Osteoblast (primary cell): ENCODE results near the gene ASPDH. TPM values are rescaled to one million over a fixed set of nuclear protein-coding genes. Genes with fewer than 3 reads are reported as not detected.

ENCODE experiments used
- DNase-seq: peaks from one replicate; pipeline ENCODE4 v3.0.0; 2011; ENCODE audit warnings: low spot score, mixed read lengths; ENCODE audit not compliant: insufficient read length; ENCODE audit errors: missing footprints
- H2AFZ ChIP-seq: 2 replicates; pipeline ENCODE4 v1.6.0; 2011; ENCODE audit warnings: mild to moderate bottlenecking, low read length
- H3K27ac ChIP-seq: 2 replicates; pipeline ENCODE4 v1.5.1; 2011; ENCODE audit warnings: mild to moderate bottlenecking, low read depth, low read length, moderate library complexity
- H3K27me3 ChIP-seq: 2 replicates; pipeline ENCODE4 v1.6.0; 2012; ENCODE audit warnings: mild to moderate bottlenecking, control low read depth, inconsistent platforms, low read length, moderate library complexity; ENCODE audit not compliant: insufficient read depth
- H3K36me3 ChIP-seq: 2 replicates; pipeline ENCODE4 v1.5.1; 2011; ENCODE audit warnings: mild to moderate bottlenecking, low read length, control low read depth, moderate library complexity; ENCODE audit not compliant: insufficient read depth
- H3K4me1 ChIP-seq: 2 replicates; pipeline ENCODE4 v1.5.1; 2011; ENCODE audit warnings: mild to moderate bottlenecking, low read length, control low read depth, moderate library complexity; ENCODE audit not compliant: insufficient read depth
- H3K4me2 ChIP-seq: 2 replicates; pipeline ENCODE4 v1.6.0; 2011; ENCODE audit warnings: mild to moderate bottlenecking, low read length; ENCODE audit not compliant: insufficient read depth
- H3K4me3 ChIP-seq: fragments of 200-600 bp; sonication (generic); 3 replicates; pipeline ENCODE4 v1.5.1; 2012; ENCODE audit warnings: mild to moderate bottlenecking, low read length, inconsistent platforms; ENCODE audit not compliant: insufficient read depth
- H3K79me2 ChIP-seq: 2 replicates; pipeline ENCODE4 v1.6.0; 2012; ENCODE audit warnings: mild to moderate bottlenecking, low read length, control low read depth, inconsistent platforms; ENCODE audit not compliant: insufficient read depth
- H3K9me3 ChIP-seq: 2 replicates; pipeline ENCODE4 v1.5.1; 2011; ENCODE audit warnings: low read depth, low read length, control low read depth
- H4K20me1 ChIP-seq: 2 replicates; pipeline ENCODE4 v1.6.0; 2012; ENCODE audit warnings: mild to moderate bottlenecking, low read length, control low read depth; ENCODE audit not compliant: insufficient read depth
- total RNA-seq: library from RNA; depleted of rRNA; stranded (reverse); fragments of >200 nt; gene quantifications from 2 replicates; pipeline ENCODE4 v1.2.3, GENCODE V29; 2012
- TF ChIP-seq, protein P1 (sequence below): IDR thresholded peaks from 2 replicates; pipeline ENCODE4 v1.5.1; 2011; ENCODE audit warnings: mild to moderate bottlenecking, low read depth, low read length, moderate library complexity; ENCODE audit errors: extremely low read depth

The ASPDH gene
- total RNA-seq, 1 donor, result not detected

DNA sequence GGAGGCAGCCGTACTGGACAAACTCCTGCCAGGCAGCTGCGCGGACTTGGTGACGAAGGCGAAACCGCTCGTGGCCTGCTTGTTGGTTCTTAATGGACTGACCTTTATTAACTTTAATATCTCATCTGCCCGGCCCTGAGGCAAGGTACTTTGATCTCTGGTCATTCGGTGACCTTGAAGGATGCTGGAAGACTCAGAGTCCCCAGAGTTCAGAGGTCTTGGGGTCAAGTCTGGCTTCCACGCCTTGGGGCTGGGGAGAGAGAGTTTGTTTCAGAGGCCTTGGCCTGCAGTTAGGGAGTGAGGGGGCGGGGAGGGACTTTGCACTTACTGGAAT lies 47.0 kb downstream of the ASPDH start:
- H3K4me1 ChIP-seq, result no peaks in the 10 kb centered on the region
- H2AFZ ChIP-seq, result no peak overlapping the region
- H3K27ac ChIP-seq, result no peak overlapping the region

DNA sequence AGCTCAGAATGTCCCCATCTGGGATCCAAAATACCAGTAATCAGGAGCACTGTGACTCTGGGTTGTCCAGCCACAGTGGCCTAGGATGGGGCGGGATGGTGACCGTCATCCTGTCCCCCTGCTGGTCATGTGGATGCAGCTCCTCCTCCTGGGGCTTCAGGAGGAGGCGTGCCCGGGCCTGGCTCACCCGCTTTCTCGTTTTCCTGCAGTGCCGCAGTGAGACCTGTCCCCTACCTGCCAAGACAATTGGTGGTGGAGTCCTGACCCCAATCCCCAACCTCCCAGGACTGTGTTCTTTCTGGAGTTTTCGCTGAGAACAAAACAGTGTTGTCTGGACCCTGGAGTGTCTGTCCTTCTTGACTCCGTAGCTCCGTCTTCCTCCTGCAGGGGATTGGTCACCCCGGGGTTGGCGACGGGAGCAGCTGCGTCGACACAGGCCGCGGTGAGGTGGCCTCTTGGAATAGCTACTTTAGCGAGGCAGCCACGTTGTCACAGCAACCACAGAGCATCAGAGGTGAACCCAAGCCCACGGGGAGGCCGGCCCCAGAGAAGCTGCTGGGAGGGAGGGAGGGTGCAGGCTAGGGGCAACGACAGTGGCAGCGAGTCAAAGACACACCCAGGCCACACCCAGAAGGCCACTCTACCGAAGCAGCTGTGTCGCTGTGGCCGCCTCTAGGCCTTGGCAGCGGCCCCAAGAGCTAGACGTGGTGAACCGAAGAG lies 47.6 kb downstream of the ASPDH start:
- Histone ChIP-seq H4K20me1 (no peaks in the 10 kb centered on the region), H3K4me3 (no peak overlapping the region), H2AFZ (no peak overlapping the region), H3K9me3 (no peaks in the 10 kb centered on the region), H3K36me3 (no peaks in the 10 kb centered on the region), H3K4me1 (no peaks in the 10 kb centered on the region), H3K79me2 (no peaks in the 10 kb centered on the region), H3K27ac (no peak overlapping the region), H3K4me2 (no peak overlapping the region), H3K27me3 (no peaks in the 10 kb centered on the region)
- DNase-seq, result no peak
- TF ChIP-seq, protein P1, sequence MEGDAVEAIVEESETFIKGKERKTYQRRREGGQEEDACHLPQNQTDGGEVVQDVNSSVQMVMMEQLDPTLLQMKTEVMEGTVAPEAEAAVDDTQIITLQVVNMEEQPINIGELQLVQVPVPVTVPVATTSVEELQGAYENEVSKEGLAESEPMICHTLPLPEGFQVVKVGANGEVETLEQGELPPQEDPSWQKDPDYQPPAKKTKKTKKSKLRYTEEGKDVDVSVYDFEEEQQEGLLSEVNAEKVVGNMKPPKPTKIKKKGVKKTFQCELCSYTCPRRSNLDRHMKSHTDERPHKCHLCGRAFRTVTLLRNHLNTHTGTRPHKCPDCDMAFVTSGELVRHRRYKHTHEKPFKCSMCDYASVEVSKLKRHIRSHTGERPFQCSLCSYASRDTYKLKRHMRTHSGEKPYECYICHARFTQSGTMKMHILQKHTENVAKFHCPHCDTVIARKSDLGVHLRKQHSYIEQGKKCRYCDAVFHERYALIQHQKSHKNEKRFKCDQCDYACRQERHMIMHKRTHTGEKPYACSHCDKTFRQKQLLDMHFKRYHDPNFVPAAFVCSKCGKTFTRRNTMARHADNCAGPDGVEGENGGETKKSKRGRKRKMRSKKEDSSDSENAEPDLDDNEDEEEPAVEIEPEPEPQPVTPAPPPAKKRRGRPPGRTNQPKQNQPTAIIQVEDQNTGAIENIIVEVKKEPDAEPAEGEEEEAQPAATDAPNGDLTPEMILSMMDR, result peak; percentile 21

More for the DNA sequence above, 47.0 kb downstream of the ASPDH start:
- Histone ChIP-seq H3K4me2 (no peak overlapping the region), H3K36me3 (no peaks in the 10 kb centered on the region), H4K20me1 (no peaks in the 10 kb centered on the region), H3K79me2 (no peaks in the 10 kb centered on the region), H3K4me3 (no peak overlapping the region), H3K9me3 (no peaks in the 10 kb centered on the region), H3K27me3 (no peaks in the 10 kb centered on the region)
- TF ChIP-seq, protein P1, result no peak
- DNase-seq, result no peak

DNA sequence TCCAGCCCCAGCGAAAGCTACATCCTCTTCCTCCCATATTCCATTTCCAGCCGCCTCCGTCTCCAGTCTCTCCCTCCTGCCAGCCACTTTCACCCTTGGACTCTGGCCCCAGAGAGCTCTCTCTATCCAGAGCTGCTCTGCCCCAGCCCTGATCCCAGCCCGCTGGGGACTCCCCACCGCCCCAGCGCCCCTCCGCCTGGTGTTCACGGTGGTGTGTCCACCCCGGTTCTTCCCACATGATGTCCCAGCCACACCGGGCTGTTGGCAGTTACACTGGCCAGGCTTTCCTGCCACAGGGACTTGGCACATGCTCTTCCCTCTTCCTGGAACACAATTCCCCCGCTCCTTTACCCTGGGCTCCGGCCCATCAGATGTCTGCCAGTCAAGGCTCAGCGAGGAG lies 48.7 kb downstream of the ASPDH start:
- no peak overlapping the region for H3K27ac ChIP-seq
- TF ChIP-seq, protein P1, result no peak
- no peak overlapping the region for H3K4me3 ChIP-seq
- no peaks in the 10 kb centered on the region for H3K9me3 ChIP-seq
- H4K20me1 ChIP-seq, result no peaks in the 10 kb centered on the region
- no peak overlapping the region for H2AFZ ChIP-seq
- H3K4me1 ChIP-seq, result peaks cover 6% of the 10 kb centered on the region
- H3K36me3 ChIP-seq, result no peaks in the 10 kb centered on the region
- peak; percentile 30 for DNase-seq
- no peaks in the 10 kb centered on the region for H3K79me2 ChIP-seq
- no peaks in the 10 kb centered on the region for H3K27me3 ChIP-seq
- no peak overlapping the region for H3K4me2 ChIP-seq

DNA sequence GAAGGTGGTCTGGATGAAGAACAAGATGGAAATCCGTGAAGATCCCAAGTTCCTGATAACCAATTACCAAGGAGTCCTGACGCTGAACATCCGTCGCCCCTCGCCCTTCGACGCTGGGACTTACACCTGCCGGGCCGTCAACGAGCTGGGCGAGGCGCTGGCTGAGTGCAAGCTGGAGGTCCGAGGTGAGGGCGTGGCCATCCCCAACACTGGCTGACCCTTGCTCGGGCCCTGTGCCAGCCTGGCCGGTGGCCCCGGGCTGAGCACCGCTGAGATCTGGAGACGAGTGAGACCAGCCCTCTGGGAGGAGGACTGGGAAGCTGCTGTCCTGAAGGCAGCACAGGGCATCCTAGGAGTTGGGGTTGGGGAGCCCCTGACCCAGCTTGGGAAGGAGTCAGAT lies 49.4 kb downstream of the ASPDH start:
- Histone ChIP-seq H3K27me3 (no peaks in the 10 kb centered on the region), H3K36me3 (no peaks in the 10 kb centered on the region), H3K4me3 (no peak overlapping the region), H4K20me1 (no peaks in the 10 kb centered on the region), H3K9me3 (no peaks in the 10 kb centered on the region), H3K4me1 (peaks cover 8% of the 10 kb centered on the region), H3K27ac (no peak overlapping the region), H3K4me2 (no peak overlapping the region), H3K79me2 (no peaks in the 10 kb centered on the region), H2AFZ (no peak overlapping the region)
- TF ChIP-seq, protein P1, result no peak
- DNase-seq, result no peak
